GM23338 (cell line): ENCODE data around the gene TUSC1. TPM values are rescaled to one million over a fixed set of nuclear protein-coding genes. Genes with fewer than 3 reads are reported as not detected.

ENCODE experiments used
- ATAC-seq: fragments of 200-7000 bp; cut with Tn5 transposase; 3 replicates; pipeline ENCODE4 v1.9.1; 2020
- DNase-seq: peaks from one replicate; pipeline ENCODE4 v3.0.0-alpha.2; 2015; ENCODE audit warnings: low spot score
- H2AFZ ChIP-seq: fragments of 200-600 bp; sonication (generic); 2 replicates; pipeline ENCODE4 v1.8.0; 2016; ENCODE audit warnings: antibody characterized with exemption, mild to moderate bottlenecking, moderate library complexity
- H3F3A ChIP-seq: fragments of 200-600 bp; sonication (generic); replicated peaks from 2 replicates; pipeline ENCODE4 v1.8.0; 2017; ENCODE audit warnings: antibody characterized with exemption, mixed run types, low read depth
- H3K27ac ChIP-seq: fragments of 200-600 bp; sonication (generic); 2 replicates; pipeline ENCODE4 v1.6.1; 2016; ENCODE audit warnings: low read depth
- H3K27me3 ChIP-seq: fragments of 200-600 bp; sonication (generic); 2 replicates; pipeline ENCODE4 v1.8.0; 2016; ENCODE audit warnings: mild to moderate bottlenecking, mixed run types, moderate library complexity; ENCODE audit not compliant: insufficient read depth
- H3K36me3 ChIP-seq: fragments of 200-600 bp; sonication (generic); 2 replicates; pipeline ENCODE4 v1.8.0; 2016; ENCODE audit warnings: mild to moderate bottlenecking; ENCODE audit not compliant: insufficient read depth
- H3K4me1 ChIP-seq: fragments of 200-600 bp; sonication (generic); 2 replicates; pipeline ENCODE4 v1.8.0; 2016; ENCODE audit warnings: mild to moderate bottlenecking, moderate library complexity; ENCODE audit not compliant: insufficient read depth
- H3K4me2 ChIP-seq: fragments of 200-600 bp; sonication (generic); 2 replicates; pipeline ENCODE4 v1.7.1; 2017; ENCODE audit warnings: mixed run types
- H3K4me3 ChIP-seq: fragments of 200-600 bp; sonication (generic); 2 replicates; pipeline ENCODE4 v1.6.1; 2016; ENCODE audit warnings: mixed run types
- H3K79me2 ChIP-seq: fragments of 200-600 bp; sonication (generic); replicated peaks from 2 replicates; pipeline ENCODE4 v1.8.0; 2017; ENCODE audit warnings: mild to moderate bottlenecking; ENCODE audit not compliant: insufficient read depth
- H3K9me2 ChIP-seq: fragments of 200-600 bp; sonication (generic); 2 replicates; pipeline ENCODE4 v1.8.0; 2017; ENCODE audit not compliant: insufficient read depth
- H4K20me1 ChIP-seq: fragments of 200-600 bp; sonication (generic); replicated peaks from 2 replicates; pipeline ENCODE4 v1.8.0; 2017; ENCODE audit warnings: mild to moderate bottlenecking; ENCODE audit not compliant: insufficient read depth
- H3K27ac Mint-ChIP-seq: 2 replicates; pipeline ENCODE4 v1.8.0; 2020; ENCODE audit warnings: inconsistent platforms, mild to moderate bottlenecking, moderate library complexity, mixed read lengths
- H3K27me3 Mint-ChIP-seq: 3 replicates; pipeline ENCODE4 v1.8.0; 2022; ENCODE audit warnings: low read depth, mild to moderate bottlenecking, moderate library complexity, mixed read lengths, inconsistent platforms; ENCODE audit not compliant: insufficient read depth, poor library complexity
- H3K36me3 Mint-ChIP-seq: 3 replicates; pipeline ENCODE4 v1.8.0; 2021; ENCODE audit warnings: low read depth, mild to moderate bottlenecking, inconsistent platforms, moderate library complexity, mixed read lengths
- H3K4me1 Mint-ChIP-seq: 3 replicates; pipeline ENCODE4 v1.8.0; 2020; ENCODE audit warnings: mild to moderate bottlenecking, inconsistent platforms, mixed read lengths
- H3K4me3 Mint-ChIP-seq: 3 replicates; pipeline ENCODE4 v1.8.0; 2021; ENCODE audit warnings: moderate library complexity, mild to moderate bottlenecking, inconsistent platforms, mixed read lengths
- H3K9me3 Mint-ChIP-seq: 3 replicates; pipeline ENCODE4 v1.8.0; 2020; ENCODE audit warnings: moderate library complexity, mild to moderate bottlenecking, inconsistent platforms, mixed read lengths
- CREB1 ChIP-seq: fragments of 250-450 bp; sonication (Bioruptor Pico); IDR thresholded peaks from 2 replicates; pipeline ENCODE4 v1.5.0; 2020; ENCODE audit warnings: low read depth, mild to moderate bottlenecking, moderate library complexity
- EZH2 ChIP-seq: fragments of 200-600 bp; sonication (generic); IDR thresholded peaks from one replicate; pipeline ENCODE4 v1.8.0; 2017; ENCODE audit warnings: antibody characterized with exemption, mild to moderate bottlenecking, low read depth; ENCODE audit not compliant: unreplicated experiment
- EZH2phosphoT487 ChIP-seq: fragments of 200-600 bp; sonication (generic); IDR thresholded peaks from one replicate; pipeline ENCODE4 v1.8.1; 2018; ENCODE audit warnings: antibody characterized with exemption; ENCODE audit not compliant: unreplicated experiment
- JUNB ChIP-seq: IDR thresholded peaks from one replicate; pipeline ENCODE4 v1.6.1; 2016; ENCODE audit warnings: antibody characterized with exemption; ENCODE audit not compliant: unreplicated experiment
- NANOG ChIP-seq: IDR thresholded peaks from 2 replicates; pipeline ENCODE4 v1.6.1; 2016; ENCODE audit warnings: antibody characterized with exemption, borderline replicate concordance
- POLR2AphosphoS5 ChIP-seq: IDR thresholded peaks from 2 replicates; pipeline ENCODE4 v1.6.1; 2016; ENCODE audit warnings: antibody characterized with exemption, low read depth
- STAT1 ChIP-seq: IDR thresholded peaks from one replicate; pipeline ENCODE4 v1.6.1; 2016; ENCODE audit warnings: antibody characterized with exemption; ENCODE audit not compliant: unreplicated experiment
- ZNF114 ChIP-seq: fragments of 250-450 bp; sonication (Bioruptor Pico); IDR thresholded peaks from 2 replicates; pipeline ENCODE4 v1.5.0; 2020; ENCODE audit warnings: mild to moderate bottlenecking, moderate library complexity
- ZNF331 ChIP-seq: fragments of 250-450 bp; sonication (Bioruptor Pico); IDR thresholded peaks from 2 replicates; pipeline ENCODE4 v1.5.0; 2020; ENCODE audit warnings: low read depth, mild to moderate bottlenecking, moderate library complexity
- polyA plus RNA-seq: library from polyadenylated mRNA; unstranded; fragments of >200 nt; fragmentation: Nextera tagmentation; extraction: Ambion mirVana; gene quantifications from 2 replicates; pipeline ENCODE4 v1.2.1, GENCODE V29; 2016
- total RNA-seq: library from RNA; depleted of rRNA; stranded (reverse); fragments of >200 nt; shearing (Covaris generic); gene quantifications from 2 replicates; pipeline ENCODE4 v1.2.3, GENCODE V29; 2014
- TF ChIP-seq, protein P1 (sequence below): IDR thresholded peaks from 2 replicates; pipeline ENCODE4 v1.6.1; 2016; ENCODE audit warnings: antibody characterized with exemption
- TF ChIP-seq, protein P2 (sequence below), 2 experiments: fragments of 200-600 bp in 1 of 2; sonication (generic) in 1 of 2; conservative IDR thresholded peaks; 2 replicates each; pipeline versions ENCODE4 v1.5.1 to v1.6.1; 2016 to 2017; ENCODE audit warnings: antibody characterized with exemption in 2 of 2, low read depth in 2 of 2, mild to moderate bottlenecking in 2 of 2, moderate library complexity in 1 of 2
- TF ChIP-seq, protein P3 (sequence below): IDR thresholded peaks from one replicate; pipeline ENCODE4 v1.6.1; 2018; ENCODE audit warnings: antibody characterized with exemption; ENCODE audit not compliant: unreplicated experiment
- TF ChIP-seq, protein P4 (sequence below): fragments of 250-450 bp; sonication (Bioruptor Pico); IDR thresholded peaks from 2 replicates; pipeline ENCODE4 v1.5.0; 2020; ENCODE audit warnings: mild to moderate bottlenecking, moderate library complexity

The TUSC1 gene
- total and polyA plus RNA-seq, 2 experiments from 2014 or later, result 6.4 to 8.9 TPM

DNA sequence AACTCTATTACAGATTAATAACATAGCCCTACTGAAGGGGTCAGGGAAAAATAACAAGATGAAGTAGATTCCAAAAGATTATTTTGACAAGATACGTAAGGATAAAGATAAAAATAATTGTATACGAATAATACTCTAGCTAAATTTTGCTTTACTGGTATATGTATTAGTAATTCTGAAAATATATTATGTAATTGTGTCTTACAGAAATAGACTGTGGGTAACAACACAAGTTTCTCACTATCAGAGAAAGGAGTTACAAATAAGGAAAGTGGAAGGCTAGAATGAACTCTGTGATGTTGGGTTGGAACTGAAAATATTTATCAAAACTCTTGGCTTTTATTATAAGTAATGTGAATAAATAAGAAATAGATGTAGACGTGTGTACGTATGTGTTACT lies 26.6 kb upstream of the TUSC1 start:
- no peaks in the 10 kb centered on the region for H3K27me3 ChIP-seq

More for the DNA sequence above, 26.6 kb upstream of the TUSC1 start:
- Mint-ChIP-seq H3K27me3 (no peaks in the 10 kb centered on the region), H3K9me3 (no peaks in the 10 kb centered on the region), H3K4me1 (no peaks in the 10 kb centered on the region), H3K4me3 (no peak overlapping the region), H3K36me3 (no peaks in the 10 kb centered on the region), H3K27ac (no peak overlapping the region)
- ATAC-seq (no peak), DNase-seq (no peak)
- no peak overlapping the region for H3K4me2 ChIP-seq
- no peak overlapping the region for H3K4me3 ChIP-seq
- H3K27ac ChIP-seq, result no peak overlapping the region
- H3K36me3 ChIP-seq, result no peaks in the 10 kb centered on the region
- TF ChIP-seq JUNB, result no peak
- no peak for TF ChIP-seq EZH2
- TF ChIP-seq NANOG, result no peak
- TF ChIP-seq, protein P1, sequence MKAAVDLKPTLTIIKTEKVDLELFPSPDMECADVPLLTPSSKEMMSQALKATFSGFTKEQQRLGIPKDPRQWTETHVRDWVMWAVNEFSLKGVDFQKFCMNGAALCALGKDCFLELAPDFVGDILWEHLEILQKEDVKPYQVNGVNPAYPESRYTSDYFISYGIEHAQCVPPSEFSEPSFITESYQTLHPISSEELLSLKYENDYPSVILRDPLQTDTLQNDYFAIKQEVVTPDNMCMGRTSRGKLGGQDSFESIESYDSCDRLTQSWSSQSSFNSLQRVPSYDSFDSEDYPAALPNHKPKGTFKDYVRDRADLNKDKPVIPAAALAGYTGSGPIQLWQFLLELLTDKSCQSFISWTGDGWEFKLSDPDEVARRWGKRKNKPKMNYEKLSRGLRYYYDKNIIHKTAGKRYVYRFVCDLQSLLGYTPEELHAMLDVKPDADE, result no peak
- TF ChIP-seq, protein P2, sequence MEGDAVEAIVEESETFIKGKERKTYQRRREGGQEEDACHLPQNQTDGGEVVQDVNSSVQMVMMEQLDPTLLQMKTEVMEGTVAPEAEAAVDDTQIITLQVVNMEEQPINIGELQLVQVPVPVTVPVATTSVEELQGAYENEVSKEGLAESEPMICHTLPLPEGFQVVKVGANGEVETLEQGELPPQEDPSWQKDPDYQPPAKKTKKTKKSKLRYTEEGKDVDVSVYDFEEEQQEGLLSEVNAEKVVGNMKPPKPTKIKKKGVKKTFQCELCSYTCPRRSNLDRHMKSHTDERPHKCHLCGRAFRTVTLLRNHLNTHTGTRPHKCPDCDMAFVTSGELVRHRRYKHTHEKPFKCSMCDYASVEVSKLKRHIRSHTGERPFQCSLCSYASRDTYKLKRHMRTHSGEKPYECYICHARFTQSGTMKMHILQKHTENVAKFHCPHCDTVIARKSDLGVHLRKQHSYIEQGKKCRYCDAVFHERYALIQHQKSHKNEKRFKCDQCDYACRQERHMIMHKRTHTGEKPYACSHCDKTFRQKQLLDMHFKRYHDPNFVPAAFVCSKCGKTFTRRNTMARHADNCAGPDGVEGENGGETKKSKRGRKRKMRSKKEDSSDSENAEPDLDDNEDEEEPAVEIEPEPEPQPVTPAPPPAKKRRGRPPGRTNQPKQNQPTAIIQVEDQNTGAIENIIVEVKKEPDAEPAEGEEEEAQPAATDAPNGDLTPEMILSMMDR (conservative IDR thresholded peaks at IDR 0.05; ENCODE audit: low read depth in 2 of 2), result no peak
- TF ChIP-seq CREB1, result no peak
- no peak for TF ChIP-seq POLR2AphosphoS5
- no peak for TF ChIP-seq STAT1
- TF ChIP-seq ZNF114 (CRISPR knock-in tag), result no peak
- TF ChIP-seq, protein P3, sequence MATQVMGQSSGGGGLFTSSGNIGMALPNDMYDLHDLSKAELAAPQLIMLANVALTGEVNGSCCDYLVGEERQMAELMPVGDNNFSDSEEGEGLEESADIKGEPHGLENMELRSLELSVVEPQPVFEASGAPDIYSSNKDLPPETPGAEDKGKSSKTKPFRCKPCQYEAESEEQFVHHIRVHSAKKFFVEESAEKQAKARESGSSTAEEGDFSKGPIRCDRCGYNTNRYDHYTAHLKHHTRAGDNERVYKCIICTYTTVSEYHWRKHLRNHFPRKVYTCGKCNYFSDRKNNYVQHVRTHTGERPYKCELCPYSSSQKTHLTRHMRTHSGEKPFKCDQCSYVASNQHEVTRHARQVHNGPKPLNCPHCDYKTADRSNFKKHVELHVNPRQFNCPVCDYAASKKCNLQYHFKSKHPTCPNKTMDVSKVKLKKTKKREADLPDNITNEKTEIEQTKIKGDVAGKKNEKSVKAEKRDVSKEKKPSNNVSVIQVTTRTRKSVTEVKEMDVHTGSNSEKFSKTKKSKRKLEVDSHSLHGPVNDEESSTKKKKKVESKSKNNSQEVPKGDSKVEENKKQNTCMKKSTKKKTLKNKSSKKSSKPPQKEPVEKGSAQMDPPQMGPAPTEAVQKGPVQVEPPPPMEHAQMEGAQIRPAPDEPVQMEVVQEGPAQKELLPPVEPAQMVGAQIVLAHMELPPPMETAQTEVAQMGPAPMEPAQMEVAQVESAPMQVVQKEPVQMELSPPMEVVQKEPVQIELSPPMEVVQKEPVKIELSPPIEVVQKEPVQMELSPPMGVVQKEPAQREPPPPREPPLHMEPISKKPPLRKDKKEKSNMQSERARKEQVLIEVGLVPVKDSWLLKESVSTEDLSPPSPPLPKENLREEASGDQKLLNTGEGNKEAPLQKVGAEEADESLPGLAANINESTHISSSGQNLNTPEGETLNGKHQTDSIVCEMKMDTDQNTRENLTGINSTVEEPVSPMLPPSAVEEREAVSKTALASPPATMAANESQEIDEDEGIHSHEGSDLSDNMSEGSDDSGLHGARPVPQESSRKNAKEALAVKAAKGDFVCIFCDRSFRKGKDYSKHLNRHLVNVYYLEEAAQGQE, result no peak
- no peak for TF ChIP-seq ZNF331 (CRISPR knock-in tag)
- TF ChIP-seq EZH2phosphoT487, result no peak
- TF ChIP-seq, protein P4, sequence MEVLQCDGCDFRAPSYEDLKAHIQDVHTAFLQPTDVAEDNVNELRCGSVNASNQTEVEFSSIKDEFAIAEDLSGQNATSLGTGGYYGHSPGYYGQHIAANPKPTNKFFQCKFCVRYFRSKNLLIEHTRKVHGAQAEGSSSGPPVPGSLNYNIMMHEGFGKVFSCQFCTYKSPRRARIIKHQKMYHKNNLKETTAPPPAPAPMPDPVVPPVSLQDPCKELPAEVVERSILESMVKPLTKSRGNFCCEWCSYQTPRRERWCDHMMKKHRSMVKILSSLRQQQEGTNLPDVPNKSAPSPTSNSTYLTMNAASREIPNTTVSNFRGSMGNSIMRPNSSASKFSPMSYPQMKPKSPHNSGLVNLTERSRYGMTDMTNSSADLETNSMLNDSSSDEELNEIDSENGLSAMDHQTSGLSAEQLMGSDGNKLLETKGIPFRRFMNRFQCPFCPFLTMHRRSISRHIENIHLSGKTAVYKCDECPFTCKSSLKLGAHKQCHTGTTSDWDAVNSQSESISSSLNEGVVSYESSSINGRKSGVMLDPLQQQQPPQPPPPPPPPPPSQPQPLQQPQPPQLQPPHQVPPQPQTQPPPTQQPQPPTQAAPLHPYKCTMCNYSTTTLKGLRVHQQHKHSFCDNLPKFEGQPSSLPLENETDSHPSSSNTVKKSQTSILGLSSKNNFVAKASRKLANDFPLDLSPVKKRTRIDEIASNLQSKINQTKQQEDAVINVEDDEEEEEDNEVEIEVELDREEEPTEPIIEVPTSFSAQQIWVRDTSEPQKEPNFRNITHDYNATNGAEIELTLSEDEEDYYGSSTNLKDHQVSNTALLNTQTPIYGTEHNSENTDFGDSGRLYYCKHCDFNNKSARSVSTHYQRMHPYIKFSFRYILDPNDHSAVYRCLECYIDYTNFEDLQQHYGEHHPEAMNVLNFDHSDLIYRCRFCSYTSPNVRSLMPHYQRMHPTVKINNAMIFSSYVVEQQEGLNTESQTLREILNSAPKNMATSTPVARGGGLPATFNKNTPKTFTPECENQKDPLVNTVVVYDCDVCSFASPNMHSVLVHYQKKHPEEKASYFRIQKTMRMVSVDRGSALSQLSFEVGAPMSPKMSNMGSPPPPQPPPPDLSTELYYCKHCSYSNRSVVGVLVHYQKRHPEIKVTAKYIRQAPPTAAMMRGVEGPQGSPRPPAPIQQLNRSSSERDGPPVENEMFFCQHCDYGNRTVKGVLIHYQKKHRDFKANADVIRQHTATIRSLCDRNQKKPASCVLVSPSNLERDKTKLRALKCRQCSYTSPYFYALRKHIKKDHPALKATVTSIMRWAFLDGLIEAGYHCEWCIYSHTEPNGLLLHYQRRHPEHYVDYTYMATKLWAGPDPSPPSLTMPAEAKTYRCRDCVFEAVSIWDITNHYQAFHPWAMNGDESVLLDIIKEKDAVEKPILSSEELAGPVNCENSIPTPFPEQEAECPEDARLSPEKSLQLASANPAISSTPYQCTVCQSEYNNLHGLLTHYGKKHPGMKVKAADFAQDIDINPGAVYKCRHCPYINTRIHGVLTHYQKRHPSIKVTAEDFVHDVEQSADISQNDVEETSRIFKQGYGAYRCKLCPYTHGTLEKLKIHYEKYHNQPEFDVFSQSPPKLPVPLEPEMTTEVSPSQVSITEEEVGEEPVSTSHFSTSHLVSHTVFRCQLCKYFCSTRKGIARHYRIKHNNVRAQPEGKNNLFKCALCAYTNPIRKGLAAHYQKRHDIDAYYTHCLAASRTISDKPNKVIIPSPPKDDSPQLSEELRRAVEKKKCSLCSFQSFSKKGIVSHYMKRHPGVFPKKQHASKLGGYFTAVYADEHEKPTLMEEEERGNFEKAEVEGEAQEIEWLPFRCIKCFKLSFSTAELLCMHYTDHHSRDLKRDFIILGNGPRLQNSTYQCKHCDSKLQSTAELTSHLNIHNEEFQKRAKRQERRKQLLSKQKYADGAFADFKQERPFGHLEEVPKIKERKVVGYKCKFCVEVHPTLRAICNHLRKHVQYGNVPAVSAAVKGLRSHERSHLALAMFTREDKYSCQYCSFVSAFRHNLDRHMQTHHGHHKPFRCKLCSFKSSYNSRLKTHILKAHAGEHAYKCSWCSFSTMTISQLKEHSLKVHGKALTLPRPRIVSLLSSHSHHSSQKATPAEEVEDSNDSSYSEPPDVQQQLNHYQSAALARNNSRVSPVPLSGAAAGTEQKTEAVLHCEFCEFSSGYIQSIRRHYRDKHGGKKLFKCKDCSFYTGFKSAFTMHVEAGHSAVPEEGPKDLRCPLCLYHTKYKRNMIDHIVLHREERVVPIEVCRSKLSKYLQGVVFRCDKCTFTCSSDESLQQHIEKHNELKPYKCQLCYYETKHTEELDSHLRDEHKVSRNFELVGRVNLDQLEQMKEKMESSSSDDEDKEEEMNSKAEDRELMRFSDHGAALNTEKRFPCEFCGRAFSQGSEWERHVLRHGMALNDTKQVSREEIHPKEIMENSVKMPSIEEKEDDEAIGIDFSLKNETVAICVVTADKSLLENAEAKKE (CRISPR knock-in tag), result no peak
- no peaks in the 10 kb centered on the region for H3K79me2 ChIP-seq
- H2AFZ ChIP-seq, result no peak overlapping the region
- no peaks in the 10 kb centered on the region for H3K9me2 ChIP-seq
- no peaks in the 10 kb centered on the region for H4K20me1 ChIP-seq
- H3K4me1 ChIP-seq, result no peaks in the 10 kb centered on the region
- no peaks in the 10 kb centered on the region for H3F3A ChIP-seq
